ENCODE data around the gene C20orf141.
"Not testable (repeated sequence)": the region's sequence is repeated elsewhere in the genome, so short reads cannot be mapped to it uniquely, and the experiment has no call there.

The C20orf141 gene

GRCh38 chr20:2814587-2815051, at the start of gene C20orf141:
Gene C20orf141 (plus strand): TSS chr20:2814987. CDS start chr20:2815185, 198 bp downstream.
- peak; percentile 97 for DNase-seq (ENCODE audit: low read depth)

- DNase-seq (ENCODE audit: low read depth) = peak; percentile 13
These were observed 46.8 kb upstream of the C20orf141 start for GRCh38 chr20:2767768-2768631.

- no peak for DNase-seq (ENCODE audit: low read depth)
These were observed 46.2 kb upstream of the C20orf141 start for GRCh38 chr20:2768632-2769015.

- DNase-seq (ENCODE audit: low read depth) = not testable (repeated sequence)
These were observed 44.7 kb upstream of the C20orf141 start for GRCh38 chr20:2770091-2770490.

- no peak for DNase-seq (ENCODE audit: low read depth)
These were observed 43.1 kb upstream of the C20orf141 start for GRCh38 chr20:2771631-2772080.

- DNase-seq (ENCODE audit: low read depth) = no peak
These were observed 41.0 kb upstream of the C20orf141 start for GRCh38 chr20:2773812-2774211.

GRCh38 chr20:2775139-2775538, 39.6 kb upstream of the C20orf141 start:
- DNase-seq (ENCODE audit: low read depth) = no peak

- no peak for DNase-seq (ENCODE audit: low read depth)
These were observed 36.0 kb upstream of the C20orf141 start for GRCh38 chr20:2778602-2779321.

- DNase-seq (ENCODE audit: low read depth) = no peak
These were observed 33.8 kb upstream of the C20orf141 start for GRCh38 chr20:2780948-2781347.

- no peak for DNase-seq (ENCODE audit: low read depth)
These were observed 30.8 kb upstream of the C20orf141 start for GRCh38 chr20:2783908-2784566.

- no peak for DNase-seq (ENCODE audit: low read depth)
These were observed 21.3 kb upstream of the C20orf141 start for GRCh38 chr20:2793471-2793870.

GRCh38 chr20:2794202-2794748, 20.5 kb upstream of the C20orf141 start:
- no peak for DNase-seq (ENCODE audit: low read depth)

GRCh38 chr20:2794866-2795447, 19.8 kb upstream of the C20orf141 start:
- no peak for DNase-seq (ENCODE audit: low read depth)

GRCh38 chr20:2795451-2795850, 19.3 kb upstream of the C20orf141 start:
- no peak for DNase-seq (ENCODE audit: low read depth)

GRCh38 chr20:2796011-2796660, 18.7 kb upstream of the C20orf141 start:
- DNase-seq (ENCODE audit: low read depth) = no peak

GRCh38 chr20:2797136-2797983, 17.4 kb upstream of the C20orf141 start:
- DNase-seq (ENCODE audit: low read depth) = no peak

GRCh38 chr20:2798095-2798805, 16.5 kb upstream of the C20orf141 start:
- no peak for DNase-seq (ENCODE audit: low read depth)

GRCh38 chr20:2798814-2799213, 16.0 kb upstream of the C20orf141 start:
- no peak for DNase-seq (ENCODE audit: low read depth)

GRCh38 chr20:2799271-2799670, 15.5 kb upstream of the C20orf141 start:
- DNase-seq (ENCODE audit: low read depth) = no peak
